Vagina (tissue), 2 donors: ENCODE results near the gene RNF181. TPM values are rescaled to one million over a fixed set of nuclear protein-coding genes. Genes with fewer than 3 reads are reported as not detected.

Source experiments
- DNase-seq, 2 donors: peaks; one replicate each; pipeline ENCODE4 v3.0.0-alpha.2; 2017; ENCODE audit errors: extremely low spot score in 2 of 2
- H3K27ac ChIP-seq: fragments of 200-600 bp; sonication (generic); one replicate; pipeline ENCODE4 v1.5.1; 2019
- H3K27me3 ChIP-seq: fragments of 200-600 bp; sonication (generic); one replicate; pipeline ENCODE4 v1.5.1; 2019
- H3K36me3 ChIP-seq, 2 donors: fragments of 200-600 bp; sonication (generic); one replicate each; pipeline ENCODE4 v1.5.1; 2017 to 2019
- H3K4me1 ChIP-seq: fragments of 200-600 bp; sonication (generic); one replicate; pipeline ENCODE4 v1.5.1; 2019
- H3K4me3 ChIP-seq, 2 donors: fragments of 200-600 bp; sonication (generic); 1 replicate in 1 of 2; 2 replicates in 1 of 2; pipeline ENCODE4 v1.5.1; 2016 to 2019
- H3K9me3 ChIP-seq: fragments of 200-600 bp; sonication (generic); one replicate; pipeline ENCODE4 v1.5.1; 2019
- CTCF ChIP-seq, 3 experiments: fragments of 450-650 bp in 2 of 3; fragments of 200-600 bp in 1 of 3; sonication (generic) in 1 of 3; IDR thresholded peaks; one replicate each; pipeline ENCODE4 v1.5.1; 2017 to 2019; ENCODE audit warnings: antibody characterized with exemption in 3 of 3, mild to moderate bottlenecking in 2 of 3, moderate library complexity in 2 of 3
- POLR2A ChIP-seq, 2 donors: fragments of 450-650 bp; IDR thresholded peaks; one replicate each; pipeline ENCODE4 v1.6.1; 2017; ENCODE audit warnings: antibody characterized with exemption in 2 of 2, mild to moderate bottlenecking in 2 of 2, moderate library complexity in 2 of 2
- POLR2AphosphoS5 ChIP-seq, 2 donors: sonication (generic); formaldehyde crosslinking; IDR thresholded peaks; one replicate each; pipeline ENCODE4 v1.9.0; 2017; ENCODE audit warnings: antibody characterized with exemption in 2 of 2, mild to moderate bottlenecking in 2 of 2, low read depth in 1 of 2; ENCODE audit not compliant: insufficient read depth in 1 of 2
- intact Hi-C: fragments of 100-400 bp; cut with DNase I; formaldehyde crosslinking; loops from one replicate; pipeline ENCODE4 v1.15.1; 2023
- total RNA-seq: library from RNA; depleted of rRNA; stranded (reverse); fragments of >200 nt; gene quantifications from one replicate; pipeline ENCODE4 v1.2.3, GENCODE V29; 2016

RNF181 gene
- total RNA-seq, 1 donor from 2014 or later: 107 TPM

- no peaks in the 10 kb centered on the region for H3K9me3 ChIP-seq
- DNase-seq: no peak
- peaks cover 23% of the 10 kb centered on the region for H3K4me1 ChIP-seq
- no peaks in the 10 kb centered on the region for H3K27me3 ChIP-seq
- no peaks in the 10 kb centered on the region for H3K36me3 ChIP-seq
- intact Hi-C loops: no loop called here
- H3K4me3 ChIP-seq: no peak overlapping the region
- TF ChIP-seq CTCF (IDR thresholded peaks at IDR 0.05) (no peak), POLR2AphosphoS5 (IDR thresholded peaks at IDR 0.05; ENCODE audit: insufficient read depth in 1 of 2, low read depth in 1 of 2) (no peak), POLR2A (IDR thresholded peaks at IDR 0.05) (no peak)
- H3K27ac ChIP-seq: no peak overlapping the region
Measured at GRCh38 chr2:85575739-85576138, 19.8 kb upstream of the RNF181 start.

GRCh38 chr2:85577063-85577385 lies 18.5 kb upstream of the RNF181 start:
- DNase-seq: no peak
- H3K9me3 ChIP-seq: no peaks in the 10 kb centered on the region
- H3K27ac ChIP-seq: peak overlapping the region; percentile 45
- peak overlapping the region in 1 of 2 donors; percentile 44 for H3K4me3 ChIP-seq
- peaks cover 23% of the 10 kb centered on the region for H3K4me1 ChIP-seq
- TF ChIP-seq POLR2AphosphoS5 (IDR thresholded peaks at IDR 0.05; ENCODE audit: insufficient read depth in 1 of 2, low read depth in 1 of 2): no peak
- no peak for TF ChIP-seq POLR2A (IDR thresholded peaks at IDR 0.05)
- no peak for TF ChIP-seq CTCF (IDR thresholded peaks at IDR 0.05)
- H3K36me3 ChIP-seq: no peaks in the 10 kb centered on the region
- intact Hi-C loops: no loop called here
- H3K27me3 ChIP-seq: no peaks in the 10 kb centered on the region

GRCh38 chr2:85577386-85578242 lies 17.9 kb upstream of the RNF181 start, which contains the start of gene VAMP8:
Gene VAMP8 (plus strand): TSS chr2:85577586. CDS start chr2:85577647, 61 bp downstream.
- H3K9me3 ChIP-seq: no peaks in the 10 kb centered on the region
- H3K36me3 ChIP-seq: no peaks in the 10 kb centered on the region
- no peak for DNase-seq
- intact Hi-C loops: no loop called here
- H3K4me3 ChIP-seq: peak within 1 kb of the TSS; percentile 35 to 44
- H3K4me1 ChIP-seq: peaks cover 23% of the 10 kb centered on the region
- peak within 1 kb of the TSS; percentile 45 for H3K27ac ChIP-seq
- no peaks in the 10 kb centered on the region for H3K27me3 ChIP-seq
- TF ChIP-seq POLR2A (IDR thresholded peaks at IDR 0.05): no peak
- TF ChIP-seq CTCF (IDR thresholded peaks at IDR 0.05): no peak
- TF ChIP-seq POLR2AphosphoS5 (IDR thresholded peaks at IDR 0.05; ENCODE audit: insufficient read depth in 1 of 2, low read depth in 1 of 2): no peak

- no peak for DNase-seq
- intact Hi-C loops: no loop called here
- peak overlapping the region; percentile 35 to 44 for H3K4me3 ChIP-seq
- H3K36me3 ChIP-seq: no peaks in the 10 kb centered on the region
- peaks cover 25% of the 10 kb centered on the region for H3K4me1 ChIP-seq
- no peak for TF ChIP-seq CTCF (IDR thresholded peaks at IDR 0.05)
- peak in 1 of 2 donors; percentile 13 for TF ChIP-seq POLR2AphosphoS5 (IDR thresholded peaks at IDR 0.05; ENCODE audit: insufficient read depth in 1 of 2, low read depth in 1 of 2)
- TF ChIP-seq POLR2A (IDR thresholded peaks at IDR 0.05): no peak
- H3K27ac ChIP-seq: peak overlapping the region; percentile 45
- no peaks in the 10 kb centered on the region for H3K27me3 ChIP-seq
- no peaks in the 10 kb centered on the region for H3K9me3 ChIP-seq
Measured at GRCh38 chr2:85578243-85579180, 17.0 kb upstream of the RNF181 start.
